Testis (tissue), 2 donors: Measurements from ENCODE around the gene TTLL5.

Experiments used
- POLR2A ChIP-seq: fragments of 450-650 bp; IDR thresholded peaks from one replicate; pipeline ENCODE4 v1.6.1; 2017; ENCODE audit warnings: antibody characterized with exemption, mild to moderate bottlenecking, moderate library complexity
- TF ChIP-seq, protein P1 (sequence below), 3 experiments: fragments of 450-650 bp in 2 of 3; fragments of 200-600 bp in 1 of 3; sonication (generic) in 1 of 3; IDR thresholded peaks; one replicate each; pipeline ENCODE4 v1.5.1; 2016 to 2019; ENCODE audit warnings: antibody characterized with exemption in 3 of 3, mild to moderate bottlenecking in 2 of 3, moderate library complexity in 1 of 3

GRCh38 chr14:75615200-75615599, 45.8 kb upstream of the TTLL5 start:
- TF ChIP-seq, protein P1, sequence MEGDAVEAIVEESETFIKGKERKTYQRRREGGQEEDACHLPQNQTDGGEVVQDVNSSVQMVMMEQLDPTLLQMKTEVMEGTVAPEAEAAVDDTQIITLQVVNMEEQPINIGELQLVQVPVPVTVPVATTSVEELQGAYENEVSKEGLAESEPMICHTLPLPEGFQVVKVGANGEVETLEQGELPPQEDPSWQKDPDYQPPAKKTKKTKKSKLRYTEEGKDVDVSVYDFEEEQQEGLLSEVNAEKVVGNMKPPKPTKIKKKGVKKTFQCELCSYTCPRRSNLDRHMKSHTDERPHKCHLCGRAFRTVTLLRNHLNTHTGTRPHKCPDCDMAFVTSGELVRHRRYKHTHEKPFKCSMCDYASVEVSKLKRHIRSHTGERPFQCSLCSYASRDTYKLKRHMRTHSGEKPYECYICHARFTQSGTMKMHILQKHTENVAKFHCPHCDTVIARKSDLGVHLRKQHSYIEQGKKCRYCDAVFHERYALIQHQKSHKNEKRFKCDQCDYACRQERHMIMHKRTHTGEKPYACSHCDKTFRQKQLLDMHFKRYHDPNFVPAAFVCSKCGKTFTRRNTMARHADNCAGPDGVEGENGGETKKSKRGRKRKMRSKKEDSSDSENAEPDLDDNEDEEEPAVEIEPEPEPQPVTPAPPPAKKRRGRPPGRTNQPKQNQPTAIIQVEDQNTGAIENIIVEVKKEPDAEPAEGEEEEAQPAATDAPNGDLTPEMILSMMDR (IDR thresholded peaks at IDR 0.05) = no peak
- TF ChIP-seq POLR2A = no peak
